Effector memory CD8-positive, alpha-beta T cell (primary cell): ENCODE results near the gene SPATA46.
"Not testable (repeated sequence)": the region's sequence is repeated elsewhere in the genome, so short reads cannot be mapped to it uniquely, and the experiment has no call there.

Source experiments
- ATAC-seq: fragments of 150-1000 bp; cut with Tn5 transposase; replicated peaks from 2 replicates; pipeline ENCODE4 v1.10.0; 2021; ENCODE audit warnings: mild to moderate bottlenecking, moderate library complexity
- DNase-seq, 3 experiments: peaks; one replicate each; pipeline ENCODE4 v3.0.0; 2021
- H3K27ac Mint-ChIP-seq, 2 donors: one replicate each; pipeline ENCODE4 v1.8.0; 2022; ENCODE audit warnings: mild to moderate bottlenecking in 2 of 2, mixed read lengths in 2 of 2, moderate library complexity in 2 of 2
- H3K27me3 Mint-ChIP-seq, 2 donors: one replicate each; pipeline ENCODE4 v1.8.0; 2022; ENCODE audit warnings: mixed read lengths in 2 of 2
- H3K36me3 Mint-ChIP-seq: one replicate; pipeline ENCODE4 v1.8.0; 2022; ENCODE audit warnings: mild to moderate bottlenecking, moderate library complexity, mixed read lengths; ENCODE audit not compliant: insufficient read depth
- H3K4me1 Mint-ChIP-seq, 2 donors: one replicate each; pipeline ENCODE4 v1.8.0; 2022; ENCODE audit warnings: low read depth in 2 of 2, mixed read lengths in 2 of 2
- H3K4me3 Mint-ChIP-seq, 2 donors: one replicate each; pipeline ENCODE4 v1.8.0; 2022; ENCODE audit warnings: mild to moderate bottlenecking in 2 of 2, mixed read lengths in 2 of 2, moderate library complexity in 2 of 2
- H3K9me3 Mint-ChIP-seq, 2 donors: one replicate each; pipeline ENCODE4 v1.8.0; 2022; ENCODE audit warnings: mixed read lengths in 2 of 2

Gene SPATA46

DNA sequence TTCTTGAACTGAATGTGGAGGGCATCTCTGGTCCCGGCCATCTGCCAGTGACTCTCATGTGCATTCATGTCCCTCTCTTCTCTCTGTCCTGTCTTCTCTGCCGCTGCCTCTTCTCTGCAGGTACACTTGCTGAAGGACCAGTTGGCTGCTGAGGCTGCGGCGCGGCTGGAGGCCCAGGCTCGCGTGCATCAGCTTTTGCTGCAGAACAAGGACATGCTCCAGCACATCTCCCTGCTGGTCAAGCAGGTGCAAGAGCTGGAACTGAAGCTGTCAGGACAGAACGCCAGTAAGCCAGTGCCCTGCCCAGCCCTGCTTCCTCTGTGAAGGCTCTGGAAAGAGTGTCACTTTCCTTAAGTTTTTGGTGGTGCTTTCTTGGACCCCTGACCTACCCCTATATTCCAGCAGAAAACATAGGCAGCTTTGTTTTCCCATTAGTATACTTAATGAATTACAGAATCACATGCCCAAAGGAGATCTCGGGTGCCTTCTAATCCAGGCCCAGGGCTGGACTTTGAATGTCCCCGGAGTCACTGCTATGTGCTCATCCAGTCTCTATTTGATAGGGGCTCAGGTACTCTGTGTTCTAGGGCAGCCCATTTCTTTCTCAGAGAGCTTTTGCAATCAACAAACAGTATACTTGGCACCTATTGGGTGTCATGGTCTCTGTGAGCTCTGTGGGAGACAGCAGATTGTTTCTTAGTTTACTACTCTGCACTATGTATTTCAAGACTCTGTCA, 11.2 kb downstream of the SPATA46 start:
- ATAC-seq, result no peak
- Mint-ChIP-seq H3K36me3 (no peaks in the 10 kb centered on the region), H3K27me3 (peaks cover 17 to 56% of the 10 kb centered on the region in 2 donors), H3K27ac (no peak overlapping the region), H3K9me3 (no peaks in the 10 kb centered on the region), H3K4me1 (peaks cover 0 to 2% of the 10 kb centered on the region in 2 donors), H3K4me3 (no peak overlapping the region)
- no peak for DNase-seq

GRCh38 chr1:162364498-162364897, 12.2 kb downstream of the SPATA46 start:
- H3K27ac Mint-ChIP-seq, result no peak overlapping the region
- H3K27me3 Mint-ChIP-seq, result peaks cover 18 to 66% of the 10 kb centered on the region in 2 donors
- DNase-seq (no peak), ATAC-seq (no peak)
- H3K36me3 Mint-ChIP-seq, result no peaks in the 10 kb centered on the region
- H3K4me3 Mint-ChIP-seq, result no peak overlapping the region
- no peaks in the 10 kb centered on the region for H3K9me3 Mint-ChIP-seq
- H3K4me1 Mint-ChIP-seq, result peaks cover 0 to 2% of the 10 kb centered on the region in 2 donors

GRCh38 chr1:162363823-162364222, 12.8 kb downstream of the SPATA46 start:
- Mint-ChIP-seq H3K4me1 (peaks cover 0 to 2% of the 10 kb centered on the region in 2 donors), H3K9me3 (no peaks in the 10 kb centered on the region), H3K36me3 (no peaks in the 10 kb centered on the region), H3K27me3 (peaks cover 22 to 66% of the 10 kb centered on the region in 2 donors), H3K4me3 (no peak overlapping the region), H3K27ac (no peak overlapping the region)
- DNase-seq, result no peak
- no peak for ATAC-seq

DNA sequence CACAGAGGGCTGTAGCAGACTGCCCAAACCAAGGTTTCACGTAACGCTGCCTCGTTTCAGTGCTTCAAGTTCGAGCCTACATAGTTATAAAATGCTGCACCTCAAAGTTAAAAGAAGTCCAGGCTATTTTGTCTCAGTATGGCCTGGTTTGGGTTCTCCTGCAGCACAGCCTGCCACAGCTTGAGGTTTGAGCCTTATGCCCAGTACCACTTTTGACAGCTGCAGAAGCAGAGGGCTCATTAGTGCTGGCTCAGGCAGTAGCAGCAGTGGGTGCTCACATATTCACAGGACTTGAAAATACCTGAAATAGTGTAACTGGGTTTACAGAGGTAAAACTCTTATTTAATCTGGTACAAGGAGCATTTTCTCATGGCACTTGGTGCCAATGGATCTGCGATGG, 15.3 kb downstream of the SPATA46 start:
- Mint-ChIP-seq H3K27me3 (peaks cover 32 to 70% of the 10 kb centered on the region in 2 donors), H3K27ac (no peak overlapping the region), H3K9me3 (no peaks in the 10 kb centered on the region), H3K4me3 (no peak overlapping the region), H3K36me3 (no peaks in the 10 kb centered on the region), H3K4me1 (no peaks in the 10 kb centered on the region)
- DNase-seq (no peak), ATAC-seq (no peak)

DNA sequence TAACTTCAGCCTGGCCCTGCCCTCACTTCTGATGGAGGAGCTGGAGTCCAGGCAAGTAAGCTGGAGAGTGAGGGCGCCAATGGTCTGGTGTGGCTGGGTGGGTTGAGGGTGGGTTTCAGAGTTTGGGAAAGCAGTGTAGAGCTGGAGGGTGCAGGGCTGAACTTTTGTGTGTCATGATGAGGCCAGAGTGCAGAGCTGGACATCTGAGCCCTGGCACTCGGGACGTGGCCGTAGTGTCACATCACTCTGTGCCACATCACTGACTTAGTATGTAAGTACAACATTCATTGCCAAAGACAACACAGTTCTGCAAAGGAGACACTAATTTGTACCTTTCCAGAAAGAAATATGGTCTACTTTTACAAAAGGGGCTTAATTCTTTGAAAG, 15.8 kb downstream of the SPATA46 start:
- Mint-ChIP-seq H3K4me1 (no peaks in the 10 kb centered on the region), H3K27ac (no peak overlapping the region), H3K36me3 (no peaks in the 10 kb centered on the region), H3K9me3 (no peaks in the 10 kb centered on the region), H3K27me3 (peaks cover 28 to 74% of the 10 kb centered on the region in 2 donors), H3K4me3 (no peak overlapping the region)
- no peak for ATAC-seq
- no peak for DNase-seq

DNA sequence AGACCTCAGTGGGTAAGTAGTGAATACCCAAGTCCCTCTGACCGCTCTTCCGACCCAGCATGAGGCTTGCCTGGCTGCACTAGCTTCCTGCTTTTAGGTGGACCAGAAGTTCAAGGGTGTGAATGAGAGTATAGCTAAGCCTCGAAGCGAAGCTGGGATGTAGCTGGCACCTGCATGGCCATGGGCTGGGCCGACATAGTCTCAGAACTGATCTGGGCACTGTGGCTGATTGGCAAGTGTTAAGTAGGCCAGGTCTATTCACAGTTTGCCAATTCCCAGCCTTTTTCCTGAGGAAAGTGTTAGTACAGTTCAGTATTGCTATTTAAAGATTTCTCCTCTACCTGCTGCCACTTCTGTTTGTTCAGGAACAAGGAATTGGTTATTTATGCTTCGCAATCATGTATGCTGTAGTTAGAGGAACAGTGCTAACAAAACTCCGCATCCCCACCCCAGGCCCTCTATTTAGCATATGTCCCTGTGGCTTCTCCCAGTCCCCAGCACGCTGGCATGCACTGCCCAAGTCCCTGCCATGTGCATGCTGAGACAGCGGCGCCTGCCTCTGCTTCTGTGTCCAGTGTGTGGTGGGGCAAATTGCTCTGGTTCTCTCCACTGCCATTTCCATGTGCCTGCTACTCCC, 16.3 kb downstream of the SPATA46 start:
- Mint-ChIP-seq H3K27me3 (peaks cover 32 to 76% of the 10 kb centered on the region in 2 donors), H3K27ac (no peak overlapping the region), H3K9me3 (no peaks in the 10 kb centered on the region), H3K4me1 (no peaks in the 10 kb centered on the region), H3K4me3 (no peak overlapping the region), H3K36me3 (no peaks in the 10 kb centered on the region)
- ATAC-seq (no peak), DNase-seq (no peak)

DNA sequence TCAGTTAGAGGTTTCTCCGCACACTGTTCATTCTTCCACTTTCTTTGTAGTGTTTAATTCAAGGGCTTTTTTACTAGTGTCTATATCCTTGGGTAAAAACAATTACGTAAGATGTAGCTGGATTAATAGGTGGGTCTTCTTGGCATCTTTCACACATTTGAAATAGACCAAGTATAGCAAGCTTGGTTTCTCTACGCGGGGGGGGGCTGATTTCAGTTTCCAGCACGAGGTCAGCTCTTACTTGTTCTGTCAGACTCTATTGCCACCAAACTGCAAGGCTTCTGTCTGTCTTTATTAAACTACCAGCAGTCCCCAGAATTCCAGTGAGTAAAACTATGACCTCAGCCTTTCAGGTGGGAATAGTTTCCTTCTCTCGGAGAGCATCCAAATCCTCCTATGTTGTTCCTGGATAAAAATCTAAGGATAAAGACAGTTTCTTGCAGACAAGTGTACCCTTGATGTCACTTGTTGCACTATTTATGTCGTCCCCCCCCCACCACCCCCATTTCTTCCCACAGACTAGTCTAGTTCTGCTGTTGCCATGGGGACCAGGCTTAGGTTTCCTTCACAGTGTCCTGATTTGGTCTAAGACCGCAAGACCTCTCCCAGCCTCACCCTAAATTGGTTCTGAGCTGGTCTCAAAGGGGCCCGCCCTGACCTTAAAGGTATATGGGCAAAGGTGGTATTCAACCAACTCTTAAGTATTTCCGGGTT, 17.0 kb downstream of the SPATA46 start:
- Mint-ChIP-seq H3K27me3 (peaks cover 37 to 76% of the 10 kb centered on the region in 2 donors), H3K4me1 (no peaks in the 10 kb centered on the region), H3K36me3 (no peaks in the 10 kb centered on the region), H3K4me3 (no peak overlapping the region), H3K27ac (no peak overlapping the region), H3K9me3 (no peaks in the 10 kb centered on the region)
- no peak for ATAC-seq
- no peak for DNase-seq

GRCh38 chr1:162358928-162359327, 17.7 kb downstream of the SPATA46 start:
- Mint-ChIP-seq H3K9me3 (no peaks in the 10 kb centered on the region), H3K4me1 (no peaks in the 10 kb centered on the region), H3K36me3 (no peaks in the 10 kb centered on the region), H3K27ac (no peak overlapping the region), H3K27me3 (peaks cover 45 to 72% of the 10 kb centered on the region in 2 donors), H3K4me3 (no peak overlapping the region)
- no peak for DNase-seq
- no peak for ATAC-seq

- peaks cover 47 to 72% of the 10 kb centered on the region in 2 donors for H3K27me3 Mint-ChIP-seq
- H3K4me3 Mint-ChIP-seq, result no peak overlapping the region
- H3K27ac Mint-ChIP-seq, result no peak overlapping the region
- no peaks in the 10 kb centered on the region for H3K9me3 Mint-ChIP-seq
- no peaks in the 10 kb centered on the region for H3K36me3 Mint-ChIP-seq
- ATAC-seq, result no peak
- DNase-seq, result no peak
- H3K4me1 Mint-ChIP-seq, result no peaks in the 10 kb centered on the region
Observed at GRCh38 chr1:162357681-162358266, 18.9 kb downstream of the SPATA46 start.

DNA sequence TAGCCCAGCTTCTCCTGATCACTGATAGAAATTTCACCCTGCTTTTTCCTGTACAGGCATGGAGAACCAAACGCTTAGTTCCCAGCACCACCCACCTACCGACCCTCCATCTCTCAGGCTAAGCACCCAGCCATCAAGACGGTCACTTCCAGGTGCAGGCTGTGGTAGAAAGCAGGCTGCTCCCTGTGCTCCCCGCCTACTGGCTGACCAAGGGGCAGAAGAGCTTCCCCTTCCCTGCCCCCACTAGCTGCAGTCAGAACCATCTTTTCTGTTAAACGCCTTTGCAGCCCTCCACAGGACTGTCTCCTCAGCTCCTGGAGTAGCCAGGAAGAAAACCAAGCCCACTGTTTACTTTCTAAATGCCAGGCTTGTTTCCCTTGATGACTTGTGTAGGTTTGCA, 23.0 kb downstream of the SPATA46 start:
- H3K4me3 Mint-ChIP-seq, result no peak overlapping the region
- no peak for DNase-seq
- no peaks in the 10 kb centered on the region for H3K4me1 Mint-ChIP-seq
- no peak overlapping the region for H3K27ac Mint-ChIP-seq
- no peaks in the 10 kb centered on the region for H3K36me3 Mint-ChIP-seq
- ATAC-seq, result no peak
- H3K9me3 Mint-ChIP-seq, result no peaks in the 10 kb centered on the region
- peaks cover 62 to 66% of the 10 kb centered on the region in 2 donors for H3K27me3 Mint-ChIP-seq

DNA sequence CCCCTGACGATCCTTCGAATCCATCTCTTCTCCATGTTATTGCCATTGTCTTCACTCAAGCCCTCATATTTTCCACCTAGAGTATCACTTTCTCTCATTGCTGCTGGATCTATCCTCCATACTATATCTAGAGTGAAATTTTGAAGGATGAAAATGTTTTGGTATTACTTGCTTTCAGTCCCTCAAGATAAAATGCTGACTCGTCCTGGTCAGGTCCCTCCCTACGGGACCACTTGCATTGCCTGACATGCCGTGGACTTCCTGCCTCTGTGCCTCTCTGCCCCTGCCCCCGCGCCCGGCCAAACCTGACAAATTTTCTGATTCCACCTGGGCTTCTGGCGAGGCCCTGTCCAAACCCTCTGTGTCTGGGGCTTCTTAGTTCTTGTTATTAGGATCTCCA, 23.6 kb downstream of the SPATA46 start:
- DNase-seq, result no peak
- Mint-ChIP-seq H3K36me3 (no peaks in the 10 kb centered on the region), H3K9me3 (no peaks in the 10 kb centered on the region), H3K27ac (no peak overlapping the region), H3K4me3 (no peak overlapping the region), H3K27me3 (peaks cover 61 to 66% of the 10 kb centered on the region in 2 donors), H3K4me1 (no peaks in the 10 kb centered on the region)
- ATAC-seq, result no peak

GRCh38 chr1:162351874-162352273, 24.8 kb downstream of the SPATA46 start:
- ATAC-seq, H3K27ac Mint-ChIP-seq, H3K36me3 Mint-ChIP-seq, DNase-seq, H3K4me3 Mint-ChIP-seq, H3K9me3 Mint-ChIP-seq, H3K4me1 Mint-ChIP-seq: not testable (repeated sequence)
- H3K27me3 Mint-ChIP-seq, result peaks cover 49 to 67% of the 10 kb centered on the region in 2 donors

- ATAC-seq (no peak), DNase-seq (no peak)
- Mint-ChIP-seq H3K27me3 (peaks cover 44 to 66% of the 10 kb centered on the region in 2 donors), H3K4me3 (no peak overlapping the region), H3K9me3 (no peaks in the 10 kb centered on the region), H3K36me3 (no peaks in the 10 kb centered on the region), H3K4me1 (no peaks in the 10 kb centered on the region), H3K27ac (no peak overlapping the region)
Observed at GRCh38 chr1:162351246-162351842, 25.3 kb downstream of the SPATA46 start.
